Mesothelial cell of epicardium (in vitro differentiated cells): ENCODE data around the gene CTNNA2. TPM values are rescaled to one million over a fixed set of nuclear protein-coding genes. Genes with fewer than 3 reads are reported as not detected.

ENCODE experiments used
- DNase-seq, 2 experiments: peaks; one replicate each; pipeline ENCODE4 v3.0.0; 2021; ENCODE audit warnings: low spot score in 2 of 2; ENCODE audit not compliant: unreplicated experiment in 2 of 2
- H3K27ac Mint-ChIP-seq: 2 replicates; pipeline ENCODE4 v1.8.0; 2021; ENCODE audit warnings: mixed read lengths
- H3K27me3 Mint-ChIP-seq: 2 replicates; pipeline ENCODE4 v1.8.0; 2021; ENCODE audit warnings: low read depth, mixed read lengths
- H3K36me3 Mint-ChIP-seq: 2 replicates; pipeline ENCODE4 v1.8.0; 2021; ENCODE audit warnings: mixed read lengths
- H3K4me1 Mint-ChIP-seq: 2 replicates; pipeline ENCODE4 v1.8.0; 2021; ENCODE audit warnings: mixed read lengths
- H3K4me3 Mint-ChIP-seq: 2 replicates; pipeline ENCODE4 v1.8.0; 2021; ENCODE audit warnings: mild to moderate bottlenecking, moderate library complexity, mixed read lengths
- H3K9me3 Mint-ChIP-seq: 2 replicates; pipeline ENCODE4 v1.8.0; 2021; ENCODE audit warnings: mixed read lengths
- CTCF ChIP-seq: fragments of 200-600 bp; sonication (generic); IDR thresholded peaks from one replicate; pipeline ENCODE4 v1.5.0; 2021; ENCODE audit warnings: antibody characterized with exemption; ENCODE audit not compliant: unreplicated experiment
- total RNA-seq: library from RNA; stranded (reverse); gene quantifications from 3 replicates; pipeline ENCODE4 v1.2.1, GENCODE V29; 2021

Gene CTNNA2
- total RNA-seq, 1 donor from 2014 or later = 4.9 TPM

DNA sequence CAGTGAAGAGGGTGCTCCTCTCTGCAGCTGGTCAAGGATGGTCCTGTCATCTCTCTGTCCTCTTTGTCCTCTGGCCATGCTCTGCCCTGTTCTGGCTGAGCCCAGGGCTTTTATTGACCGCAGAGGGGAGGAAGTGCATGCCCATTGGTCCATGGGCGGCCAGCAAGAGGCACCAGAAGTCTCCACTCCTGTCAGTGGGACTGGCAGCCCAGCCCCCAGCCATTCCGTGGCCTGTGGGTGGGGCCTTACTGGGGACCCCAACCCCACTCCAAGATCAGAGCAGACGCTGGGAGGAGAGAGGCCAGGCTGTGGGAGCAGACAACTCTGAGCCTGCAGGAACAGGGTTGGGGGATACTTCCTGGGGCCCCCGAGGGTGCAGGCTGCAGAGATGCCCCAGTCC is 156.9 kb downstream of the CTNNA2 start:
- no peak for DNase-seq
- peaks cover 3% of the 10 kb centered on the region for H3K9me3 Mint-ChIP-seq
- H3K4me1 Mint-ChIP-seq = no peaks in the 10 kb centered on the region
- no peak for TF ChIP-seq CTCF
- no peak overlapping the region for H3K4me3 Mint-ChIP-seq
- H3K36me3 Mint-ChIP-seq = no peaks in the 10 kb centered on the region
- no peak overlapping the region for H3K27ac Mint-ChIP-seq
- no peaks in the 10 kb centered on the region for H3K27me3 Mint-ChIP-seq

- peak overlapping the region; percentile 40 for H3K4me3 Mint-ChIP-seq
- no peak for TF ChIP-seq CTCF
- H3K36me3 Mint-ChIP-seq = no peaks in the 10 kb centered on the region
- H3K27me3 Mint-ChIP-seq = no peaks in the 10 kb centered on the region
- H3K4me1 Mint-ChIP-seq = no peaks in the 10 kb centered on the region
- peaks cover under 1% of the 10 kb centered on the region for H3K9me3 Mint-ChIP-seq
- no peak overlapping the region for H3K27ac Mint-ChIP-seq
- peak; percentile 31 to 62 for DNase-seq
Measured at GRCh38 chr2:79670198-79670597, 157.3 kb downstream of the CTNNA2 start.

DNA sequence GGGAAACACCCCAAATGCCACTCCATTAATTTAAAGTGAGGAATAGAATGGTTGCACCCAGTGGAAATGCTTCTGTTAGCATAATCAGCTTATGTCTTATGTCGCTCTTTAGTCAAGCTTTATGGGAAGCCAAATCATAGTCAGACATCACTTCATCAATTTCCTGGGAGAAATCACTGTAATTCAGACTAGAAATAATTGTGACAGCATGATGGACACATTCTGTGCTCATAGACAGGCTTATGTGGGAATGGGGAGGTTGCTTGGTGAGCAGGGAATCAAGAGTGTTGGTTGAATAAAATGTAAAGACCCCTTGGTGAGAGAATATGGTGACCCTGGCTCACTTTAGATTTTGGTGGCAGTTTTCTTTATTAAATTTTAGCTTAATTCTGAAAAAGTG is 174.0 kb downstream of the CTNNA2 start:
- Mint-ChIP-seq H3K27me3 (no peaks in the 10 kb centered on the region), H3K4me3 (no peak overlapping the region), H3K27ac (no peak overlapping the region), H3K9me3 (peaks cover 14% of the 10 kb centered on the region), H3K4me1 (no peaks in the 10 kb centered on the region), H3K36me3 (no peaks in the 10 kb centered on the region)
- TF ChIP-seq CTCF = no peak
- DNase-seq = no peak

DNA sequence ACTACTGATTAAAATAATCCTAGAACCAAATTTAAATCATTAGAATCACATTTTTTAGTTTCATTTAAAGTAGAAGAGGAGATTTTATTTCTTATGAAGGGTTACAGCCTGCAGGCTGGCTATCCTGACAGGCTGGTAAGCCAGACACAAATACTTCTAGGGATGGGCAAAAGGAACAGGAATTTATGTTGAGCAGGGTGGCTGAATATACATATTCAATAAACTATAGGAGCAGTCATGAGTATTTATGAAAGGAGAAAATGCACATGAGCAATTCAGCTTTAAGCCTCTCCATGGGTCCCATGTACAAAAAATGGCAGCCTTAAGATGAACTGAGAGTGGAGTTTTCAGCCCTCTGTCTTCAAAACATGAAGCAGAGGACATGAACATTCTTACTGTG is 182.4 kb downstream of the CTNNA2 start:
- Mint-ChIP-seq H3K9me3 (peaks cover 11% of the 10 kb centered on the region), H3K4me1 (no peaks in the 10 kb centered on the region), H3K27ac (no peak overlapping the region), H3K36me3 (no peaks in the 10 kb centered on the region), H3K27me3 (no peaks in the 10 kb centered on the region), H3K4me3 (no peak overlapping the region)
- TF ChIP-seq CTCF = no peak
- no peak for DNase-seq

DNA sequence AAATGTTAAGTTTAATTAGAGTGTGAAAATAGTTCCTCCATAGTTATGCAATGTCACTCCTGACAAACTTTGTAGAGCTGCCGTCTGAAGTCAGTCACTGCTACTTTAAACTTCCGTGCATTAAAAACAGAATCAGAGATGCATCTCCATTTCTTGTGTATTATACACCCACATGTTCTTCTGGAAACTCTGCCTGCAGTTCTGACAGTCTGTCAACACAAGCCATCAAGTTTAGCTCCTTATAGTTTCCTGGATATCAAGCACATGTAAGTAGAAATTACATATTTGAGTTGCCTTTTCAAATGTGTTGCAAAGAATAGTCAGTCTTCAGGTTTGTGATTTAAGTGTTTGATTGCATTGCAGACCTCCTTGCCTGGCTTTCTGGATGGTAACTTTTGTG is 184.3 kb downstream of the CTNNA2 start:
- H3K4me1 Mint-ChIP-seq = no peaks in the 10 kb centered on the region
- H3K9me3 Mint-ChIP-seq = no peaks in the 10 kb centered on the region
- DNase-seq = no peak
- no peak overlapping the region for H3K27ac Mint-ChIP-seq
- H3K27me3 Mint-ChIP-seq = no peaks in the 10 kb centered on the region
- H3K36me3 Mint-ChIP-seq = no peaks in the 10 kb centered on the region
- no peak for TF ChIP-seq CTCF
- no peak overlapping the region for H3K4me3 Mint-ChIP-seq

- no peak for DNase-seq
- no peaks in the 10 kb centered on the region for H3K36me3 Mint-ChIP-seq
- no peaks in the 10 kb centered on the region for H3K9me3 Mint-ChIP-seq
- TF ChIP-seq CTCF = no peak
- H3K4me3 Mint-ChIP-seq = no peak overlapping the region
- no peaks in the 10 kb centered on the region for H3K27me3 Mint-ChIP-seq
- no peaks in the 10 kb centered on the region for H3K4me1 Mint-ChIP-seq
- H3K27ac Mint-ChIP-seq = no peak overlapping the region
Measured at GRCh38 chr2:79700651-79701050, 187.8 kb downstream of the CTNNA2 start.
